Endothelial cell of umbilical vein (primary cell): ENCODE data around the gene MYO19.

Source experiments
- EZH2 ChIP-seq: IDR thresholded peaks from 2 replicates; pipeline ENCODE4 v1.6.1; 2012; ENCODE audit warnings: borderline replicate concordance, low read depth, mild to moderate bottlenecking, moderate library complexity, low read length, inconsistent platforms; ENCODE audit not compliant: severe bottlenecking
- FOS ChIP-seq: IDR thresholded peaks from 2 replicates; pipeline ENCODE4 v1.6.1; 2011; ENCODE audit warnings: mild to moderate bottlenecking, low read length, moderate library complexity, borderline replicate concordance; ENCODE audit not compliant: insufficient read depth
- GATA2 ChIP-seq: IDR thresholded peaks from 2 replicates; pipeline ENCODE4 v1.7.0; 2011; ENCODE audit warnings: low read depth, mild to moderate bottlenecking, moderate library complexity, mixed read lengths, low read length; ENCODE audit not compliant: insufficient read length, insufficient read depth
- JUN ChIP-seq: IDR thresholded peaks from 2 replicates; pipeline ENCODE4 v1.6.1; 2011; ENCODE audit warnings: borderline replicate concordance, low read depth; ENCODE audit not compliant: insufficient read length, insufficient read depth
- MYC ChIP-seq: IDR thresholded peaks from one replicate; pipeline ENCODE4 v1.6.1; 2011; ENCODE audit warnings: mild to moderate bottlenecking, low read depth, low read length
- POLR2A ChIP-seq: IDR thresholded peaks from 2 replicates; pipeline ENCODE4 v1.6.1; 2012; ENCODE audit warnings: low read depth, mild to moderate bottlenecking, control low read depth, low read length
- POLR2AphosphoS5 ChIP-seq: IDR thresholded peaks from 2 replicates; pipeline ENCODE4 v1.6.1; 2012; ENCODE audit warnings: low read depth, mild to moderate bottlenecking, control low read depth, low read length, moderate library complexity; ENCODE audit not compliant: insufficient read depth
- TF ChIP-seq, protein P1 (sequence below), 2 donors: IDR thresholded peaks; 1 replicate in 1 of 2; 2 replicates in 1 of 2; pipeline ENCODE4 v1.5.1; 2011; ENCODE audit warnings: low read length in 2 of 2, mild to moderate bottlenecking in 2 of 2, moderate library complexity in 2 of 2, control low read depth in 1 of 2, inconsistent platforms in 1 of 2, low read depth in 1 of 2; ENCODE audit not compliant: insufficient read depth in 1 of 2; ENCODE audit errors: extremely low read depth in 1 of 2

DNA sequence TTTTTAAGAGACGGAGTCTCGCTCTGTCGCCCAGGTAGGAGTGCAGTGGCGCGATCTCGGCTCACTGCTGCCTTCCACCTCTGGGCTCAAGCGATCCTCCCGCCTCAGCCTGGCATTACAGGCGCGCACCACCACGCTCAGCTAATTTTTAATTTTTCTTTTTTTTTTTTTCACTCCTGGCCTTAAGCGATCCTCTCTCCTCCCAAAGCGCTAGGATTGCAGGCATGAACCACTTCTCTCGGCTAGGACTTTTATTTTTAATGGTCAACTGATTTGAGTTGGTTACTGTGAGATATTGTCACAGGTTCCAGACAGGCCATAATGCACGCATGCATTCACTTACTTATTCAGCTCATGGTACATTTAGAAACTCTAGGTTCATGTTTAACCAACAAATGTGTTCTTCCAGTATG lies 1.0 kb upstream of the MYO19 start:
- TF ChIP-seq, protein P1, sequence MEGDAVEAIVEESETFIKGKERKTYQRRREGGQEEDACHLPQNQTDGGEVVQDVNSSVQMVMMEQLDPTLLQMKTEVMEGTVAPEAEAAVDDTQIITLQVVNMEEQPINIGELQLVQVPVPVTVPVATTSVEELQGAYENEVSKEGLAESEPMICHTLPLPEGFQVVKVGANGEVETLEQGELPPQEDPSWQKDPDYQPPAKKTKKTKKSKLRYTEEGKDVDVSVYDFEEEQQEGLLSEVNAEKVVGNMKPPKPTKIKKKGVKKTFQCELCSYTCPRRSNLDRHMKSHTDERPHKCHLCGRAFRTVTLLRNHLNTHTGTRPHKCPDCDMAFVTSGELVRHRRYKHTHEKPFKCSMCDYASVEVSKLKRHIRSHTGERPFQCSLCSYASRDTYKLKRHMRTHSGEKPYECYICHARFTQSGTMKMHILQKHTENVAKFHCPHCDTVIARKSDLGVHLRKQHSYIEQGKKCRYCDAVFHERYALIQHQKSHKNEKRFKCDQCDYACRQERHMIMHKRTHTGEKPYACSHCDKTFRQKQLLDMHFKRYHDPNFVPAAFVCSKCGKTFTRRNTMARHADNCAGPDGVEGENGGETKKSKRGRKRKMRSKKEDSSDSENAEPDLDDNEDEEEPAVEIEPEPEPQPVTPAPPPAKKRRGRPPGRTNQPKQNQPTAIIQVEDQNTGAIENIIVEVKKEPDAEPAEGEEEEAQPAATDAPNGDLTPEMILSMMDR (IDR thresholded peaks at IDR 0.05; ENCODE audit: extremely low read depth in 1 of 2, insufficient read depth in 1 of 2, low read depth in 1 of 2, low read length in 2 of 2), result no peak
- TF ChIP-seq MYC, result no peak
- TF ChIP-seq POLR2AphosphoS5, result no peak
- TF ChIP-seq FOS, result no peak
- no peak for TF ChIP-seq EZH2
- peak; percentile 0 for TF ChIP-seq POLR2A
- no peak for TF ChIP-seq GATA2
- TF ChIP-seq JUN, result no peak
